HEK293T (cell line): ENCODE results near the gene KRTAP12-2.

Source experiments
- CTCF ChIA-PET: fragments of 350-600 bp; formaldehyde crosslinking; extraction: SDS; loops from one replicate; lab custom pipeline; 2021; ENCODE audit warnings: antibody characterized with exemption, inconsistent platforms; lab: Yijun Ruan, JAX
- POLR2A ChIA-PET: fragments of 350-600 bp; formaldehyde crosslinking; extraction: SDS; loops from one replicate; lab custom pipeline; 2020; ENCODE audit warnings: antibody characterized with exemption, inconsistent platforms; lab: Yijun Ruan, JAX
- DNase-seq: peaks from one replicate; pipeline ENCODE4 v3.0.0; 2012; ENCODE audit warnings: mixed read lengths; ENCODE audit errors: extremely low spot score
- ARNT ChIP-seq: fragments of 450-650 bp; IDR thresholded peaks from 2 replicates; pipeline ENCODE4 v1.6.1; 2017; ENCODE audit warnings: mild to moderate bottlenecking
- BHLHE40 ChIP-seq: fragments of 450-650 bp; IDR thresholded peaks from 2 replicates; pipeline ENCODE4 v1.6.1; 2016; ENCODE audit warnings: mild to moderate bottlenecking, moderate library complexity, borderline replicate concordance
- CTBP1 ChIP-seq: fragments of 450-650 bp; IDR thresholded peaks from 2 replicates; pipeline ENCODE4 v1.6.1; 2016; ENCODE audit warnings: borderline replicate concordance
- ELF4 ChIP-seq: fragments of 450-650 bp; IDR thresholded peaks from 2 replicates; pipeline ENCODE4 v1.6.1; 2017; ENCODE audit warnings: antibody characterized with exemption
- FOXA1 ChIP-seq: fragments of 450-650 bp; IDR thresholded peaks from 2 replicates; pipeline ENCODE4 v1.6.1; 2016; ENCODE audit warnings: mild to moderate bottlenecking
- FOXK2 ChIP-seq: fragments of 450-650 bp; IDR thresholded peaks from 2 replicates; pipeline ENCODE4 v1.6.1; 2016; ENCODE audit warnings: mild to moderate bottlenecking
- FOXM1 ChIP-seq: fragments of 450-650 bp; IDR thresholded peaks from 2 replicates; pipeline ENCODE4 v1.6.1; 2017; ENCODE audit warnings: mild to moderate bottlenecking, borderline replicate concordance
- HDGF ChIP-seq: fragments of 450-650 bp; IDR thresholded peaks from 2 replicates; pipeline ENCODE4 v1.6.1; 2017; ENCODE audit warnings: antibody characterized with exemption, borderline replicate concordance
- L3MBTL2 ChIP-seq: fragments of 450-650 bp; conservative IDR thresholded peaks from 2 replicates; pipeline ENCODE4 v1.6.1; 2016; ENCODE audit warnings: mild to moderate bottlenecking
- LEF1 ChIP-seq: fragments of 450-650 bp; IDR thresholded peaks from 2 replicates; pipeline ENCODE4 v1.6.1; 2017; ENCODE audit warnings: mild to moderate bottlenecking, borderline replicate concordance
- NFRKB ChIP-seq: fragments of 450-650 bp; IDR thresholded peaks from 2 replicates; pipeline ENCODE4 v1.6.1; 2016; ENCODE audit warnings: mild to moderate bottlenecking, moderate library complexity
- SP1 ChIP-seq: fragments of 450-650 bp; IDR thresholded peaks from 2 replicates; pipeline ENCODE4 v1.6.1; 2017
- SUZ12 ChIP-seq: fragments of 450-650 bp; IDR thresholded peaks from 2 replicates; pipeline ENCODE4 v1.6.1; 2016; ENCODE audit warnings: mild to moderate bottlenecking
- TARDBP ChIP-seq: fragments of 450-650 bp; IDR thresholded peaks from 2 replicates; pipeline ENCODE4 v1.6.1; 2016
- ZNF384 ChIP-seq: fragments of 450-650 bp; IDR thresholded peaks from 2 replicates; pipeline ENCODE4 v1.6.1; 2016
- TF ChIP-seq, protein P1 (sequence below): fragments of 450-650 bp; IDR thresholded peaks from 2 replicates; pipeline ENCODE4 v1.6.1; 2016

The KRTAP12-2 gene, protein sequence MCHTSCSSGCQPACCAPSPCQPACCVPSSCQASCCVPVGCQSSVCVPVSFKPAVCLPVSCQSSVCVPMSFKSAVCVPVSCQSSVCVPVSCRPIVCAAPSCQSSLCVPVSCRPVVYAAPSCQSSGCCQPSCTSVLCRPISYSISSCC

DNA sequence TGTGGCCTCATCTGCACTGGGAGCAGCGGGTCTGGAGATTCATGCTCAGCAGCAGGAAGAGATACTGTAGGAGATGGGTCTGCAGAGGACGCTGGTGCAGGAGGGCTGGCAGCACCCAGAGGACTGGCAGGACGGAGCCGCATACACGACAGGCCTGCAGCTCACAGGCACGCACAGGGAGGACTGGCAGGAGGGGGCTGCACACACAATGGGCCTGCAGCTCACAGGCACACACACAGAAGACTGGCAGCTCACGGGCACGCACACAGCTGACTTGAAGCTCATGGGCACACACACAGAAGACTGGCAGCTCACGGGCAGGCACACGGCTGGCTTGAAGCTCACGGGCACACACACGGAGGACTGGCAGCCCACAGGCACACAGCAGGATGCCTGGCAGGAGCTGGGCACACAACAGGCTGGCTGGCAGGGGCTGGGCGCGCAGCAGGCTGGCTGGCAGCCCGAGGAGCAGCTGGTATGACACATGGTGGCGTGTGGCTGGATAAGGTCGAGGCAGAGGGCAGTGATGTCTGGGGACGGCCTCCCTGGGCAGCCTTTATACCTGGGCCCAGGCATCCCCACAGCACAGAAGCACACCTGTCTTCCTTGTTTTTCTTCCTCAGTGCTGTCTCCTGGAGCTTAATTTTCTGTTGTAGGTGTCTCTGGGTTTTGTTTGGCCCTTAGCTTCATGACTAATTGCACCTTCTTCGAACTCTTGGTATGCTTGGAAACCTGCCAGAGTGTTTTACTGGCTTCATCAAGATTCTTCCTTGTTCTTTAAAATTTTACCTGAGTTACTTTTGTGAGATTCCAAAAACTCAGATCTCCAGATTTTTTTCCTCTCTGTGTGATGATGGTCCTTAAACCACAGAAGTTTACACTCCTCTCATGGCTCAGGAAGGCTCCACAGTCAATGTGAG is at the start of gene KRTAP12-2:
TSS of gene KRTAP12-2 (minus strand) at position 527 of the 920 bp plus-strand sequence. CDS start at position 486, 41 bp downstream.
- POLR2A ChIA-PET = no interaction called here
- no peak for DNase-seq
- CTCF ChIA-PET = no interaction called here
- TF ChIP-seq, protein P1, sequence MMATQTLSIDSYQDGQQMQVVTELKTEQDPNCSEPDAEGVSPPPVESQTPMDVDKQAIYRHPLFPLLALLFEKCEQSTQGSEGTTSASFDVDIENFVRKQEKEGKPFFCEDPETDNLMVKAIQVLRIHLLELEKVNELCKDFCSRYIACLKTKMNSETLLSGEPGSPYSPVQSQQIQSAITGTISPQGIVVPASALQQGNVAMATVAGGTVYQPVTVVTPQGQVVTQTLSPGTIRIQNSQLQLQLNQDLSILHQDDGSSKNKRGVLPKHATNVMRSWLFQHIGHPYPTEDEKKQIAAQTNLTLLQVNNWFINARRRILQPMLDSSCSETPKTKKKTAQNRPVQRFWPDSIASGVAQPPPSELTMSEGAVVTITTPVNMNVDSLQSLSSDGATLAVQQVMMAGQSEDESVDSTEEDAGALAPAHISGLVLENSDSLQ = no peak
- TF ChIP-seq TARDBP (no peak), ELF4 (no peak)

DNA sequence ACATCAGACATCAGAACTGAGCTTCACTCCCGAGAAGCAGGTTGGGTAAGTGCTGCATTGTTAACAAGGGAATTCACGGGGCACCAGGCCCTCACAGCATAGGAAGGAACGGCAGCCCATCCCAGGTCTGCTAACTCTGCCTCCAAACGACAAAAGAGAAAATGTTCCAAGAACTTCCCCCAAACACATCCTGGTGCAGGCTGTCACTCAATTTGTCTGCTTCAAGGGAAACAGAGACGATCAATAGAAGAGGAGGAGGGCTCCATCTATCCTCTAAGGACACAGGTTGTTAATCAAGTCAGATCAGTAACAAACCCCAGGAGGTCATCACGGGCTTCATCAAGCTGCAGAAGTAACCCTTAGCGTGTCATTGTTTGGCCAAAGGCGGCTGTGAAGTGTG is 48.2 kb upstream of the KRTAP12-2 start:
- ChIA-PET POLR2A (no interaction called here), CTCF (interaction anchor here (0.6 kb wide), 1 partner anchor 533 kb away, joined by 3 read pairs; no protein-coding TSS in a partner anchor)
- TF ChIP-seq, protein P1 = peak; percentile 58
- no peak for TF ChIP-seq FOXA1
- DNase-seq = no peak

DNA sequence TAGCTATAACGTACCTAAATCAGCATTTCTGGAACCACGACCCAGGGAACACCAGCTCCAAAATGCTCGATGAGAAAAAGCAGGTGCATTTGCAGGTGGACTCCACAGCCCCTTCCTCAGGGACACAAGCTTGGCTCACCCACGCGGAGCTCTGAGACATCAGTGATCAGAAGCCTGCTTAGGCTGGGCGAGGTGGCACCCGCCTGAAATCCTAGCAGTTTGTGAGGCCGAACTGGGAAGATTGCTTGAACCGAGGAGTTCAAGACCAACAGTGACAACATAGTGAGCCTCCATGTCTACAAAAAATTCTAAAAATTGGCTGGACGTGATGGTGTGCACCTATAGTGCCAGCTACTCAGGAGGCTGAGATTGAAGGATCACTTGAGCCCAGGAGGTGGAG is 47.1 kb upstream of the KRTAP12-2 start:
- ChIA-PET POLR2A (no interaction called here), CTCF (interaction anchor here (0.8 kb wide), 1 partner anchor 156 kb away, joined by 3 read pairs; no protein-coding TSS in a partner anchor)
- no peak for DNase-seq
- TF ChIP-seq FOXA1 (no peak), SP1 (no peak), LEF1 (no peak), FOXK2 (no peak), BHLHE40 (no peak), ARNT (no peak), L3MBTL2 (no peak), ZNF384 (no peak), ELF4 (no peak), CTBP1 (no peak), FOXM1 (no peak), SUZ12 (no peak), HDGF (no peak), NFRKB (no peak), TARDBP (no peak)
- TF ChIP-seq, protein P1 = no peak

DNA sequence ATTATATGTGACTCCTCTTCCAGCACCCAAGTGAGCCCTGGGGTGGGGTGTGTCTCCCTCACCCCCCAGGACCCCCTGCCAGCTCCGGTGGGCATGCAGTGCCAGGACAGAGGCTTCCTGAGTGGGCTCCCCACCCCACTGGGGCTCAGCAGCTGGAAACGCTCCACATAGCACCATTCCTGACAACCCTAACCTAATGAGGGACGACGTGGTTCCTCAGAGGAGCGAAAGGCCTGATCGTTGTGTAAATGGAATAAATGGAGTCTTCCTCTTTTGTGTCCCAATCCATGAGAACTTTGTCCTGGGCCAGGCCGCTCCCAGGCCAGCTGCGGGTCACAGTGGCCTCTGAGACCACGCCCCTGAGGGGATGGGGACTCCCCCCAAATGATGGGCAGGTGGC is 46.4 kb upstream of the KRTAP12-2 start:
- ChIA-PET POLR2A (no interaction called here), CTCF (interaction anchor here (0.8 kb wide), 1 partner anchor 156 kb away, joined by 3 read pairs; no protein-coding TSS in a partner anchor)
- TF ChIP-seq ZNF384 = no peak
- no peak for DNase-seq

DNA sequence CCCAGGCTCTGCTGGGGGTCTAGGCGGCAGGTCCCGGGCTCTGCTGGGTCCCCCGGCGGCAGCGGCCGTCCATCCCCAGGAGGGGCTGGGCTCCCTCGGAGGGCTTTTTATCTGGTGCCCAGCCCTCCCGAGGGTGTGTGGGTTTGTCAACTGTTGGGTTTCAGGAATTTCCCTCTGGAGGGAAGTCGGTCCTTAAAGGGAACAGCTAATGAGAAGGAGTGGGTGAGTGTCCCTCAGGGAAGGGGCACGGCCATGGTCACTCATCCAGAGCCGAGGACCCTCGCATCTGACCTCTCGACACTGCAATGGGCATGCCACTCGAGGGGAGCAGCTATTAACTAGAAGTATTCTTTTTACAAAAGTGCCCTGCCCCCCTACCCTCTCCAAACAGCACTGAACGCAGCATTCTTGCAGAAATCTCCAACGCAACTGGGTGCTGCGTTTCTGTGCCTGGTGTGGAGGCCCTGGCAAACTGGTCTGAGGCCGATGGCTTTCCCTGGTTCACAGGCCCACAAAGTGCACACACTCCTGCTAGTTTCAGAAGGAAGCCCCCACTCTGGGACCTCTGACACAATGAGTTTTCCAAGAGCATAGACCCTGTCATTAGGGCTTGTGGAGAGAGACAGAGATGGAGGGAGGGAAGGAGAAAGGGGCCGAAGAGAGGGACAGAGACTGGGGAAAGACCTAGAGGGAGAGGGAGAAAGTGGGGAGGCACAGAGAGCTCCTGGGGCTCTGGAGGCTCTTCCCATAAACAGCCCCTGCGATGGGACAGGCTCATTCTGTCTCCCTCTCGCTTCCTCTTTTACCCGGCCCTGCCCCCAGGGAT is 45.7 kb upstream of the KRTAP12-2 start:
- CTCF ChIA-PET = interaction anchor here (0.7 kb wide), 1 partner anchor 30 kb away, joined by 3 read pairs; no protein-coding TSS in a partner anchor
- POLR2A ChIA-PET = no interaction called here
- no peak for DNase-seq
- TF ChIP-seq CTBP1 (no peak), ZNF384 (no peak)

DNA sequence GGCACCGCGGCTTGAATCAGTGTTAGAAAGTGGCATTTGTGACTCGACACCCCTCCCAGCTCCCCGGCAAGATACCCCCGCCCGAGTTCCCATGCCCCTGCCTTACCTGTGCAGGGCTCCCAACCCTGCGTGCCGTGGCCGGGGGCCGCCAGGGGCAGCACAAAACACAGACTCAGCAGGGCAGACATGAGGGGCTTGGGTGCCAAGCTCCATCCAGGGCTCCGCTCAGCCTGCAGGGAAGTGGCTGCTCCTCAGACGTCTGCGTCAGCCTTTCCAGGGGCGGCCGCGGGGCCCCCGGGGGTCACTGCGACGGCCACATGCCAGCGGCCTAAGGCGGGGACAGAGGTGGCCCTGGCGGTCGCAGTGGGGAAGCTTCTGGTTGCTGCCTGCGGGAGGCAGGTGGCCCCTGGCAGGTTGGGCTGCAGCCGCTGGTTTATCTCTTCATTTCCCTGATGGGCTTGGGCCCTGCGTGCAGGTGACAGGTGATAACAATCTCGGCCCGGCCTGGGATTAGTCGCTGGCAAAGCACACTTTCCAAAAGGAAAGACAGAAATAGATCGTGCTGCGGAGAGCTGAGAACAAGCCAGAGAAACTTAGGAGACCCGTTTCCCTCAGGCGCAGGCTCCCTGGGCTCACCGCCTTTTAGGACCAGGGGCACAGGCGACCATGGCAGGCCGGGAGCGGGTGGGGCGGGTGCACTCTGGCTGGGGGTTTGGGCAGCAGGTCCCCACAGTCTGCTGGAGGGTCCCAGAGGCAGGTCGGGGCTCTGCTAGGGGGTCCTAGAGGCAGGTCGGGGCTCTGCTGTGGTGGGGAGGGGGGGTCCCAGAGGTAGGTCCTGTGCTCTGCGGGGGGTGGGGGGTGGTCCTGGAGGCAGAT is 44.8 kb upstream of the KRTAP12-2 start, which contains the start of gene TSPEAR:
TSS of gene TSPEAR (minus strand) at position 246 of the 876 bp plus-strand sequence. CDS start at position 188, 58 bp downstream.
- CTCF ChIA-PET = interaction anchor here (0.7 kb wide), 1 partner anchor 31 kb away, joined by 3 read pairs; no protein-coding TSS in a partner anchor
- no peak for DNase-seq
- no peak for TF ChIP-seq SP1
- TF ChIP-seq SUZ12 = no peak
- TF ChIP-seq TARDBP = no peak
- TF ChIP-seq BHLHE40 = no peak
- TF ChIP-seq L3MBTL2 = no peak
- TF ChIP-seq NFRKB = no peak
- no peak for TF ChIP-seq ZNF384
- no peak for TF ChIP-seq ELF4
- POLR2A ChIA-PET = no interaction called here
